A673 (cell line): ENCODE results near the gene SFSWAP.

Experiments used
- EZH2 ChIP-seq: fragments of 200-600 bp; sonication (generic); IDR thresholded peaks from 2 replicates; pipeline ENCODE4 v1.6.1; 2017; ENCODE audit warnings: borderline replicate concordance, low read depth, mild to moderate bottlenecking, mixed read lengths, antibody characterized with exemption, low read length; ENCODE audit not compliant: poor library complexity, severe bottlenecking
- TF ChIP-seq, protein P1 (sequence below): fragments of 300-800, 200-600 bp; sonication (generic); conservative IDR thresholded peaks from 2 replicates; pipeline ENCODE4 v1.5.1; 2017; ENCODE audit warnings: low read depth, mild to moderate bottlenecking, antibody characterized with exemption, low read length, moderate library complexity, mixed read lengths

DNA sequence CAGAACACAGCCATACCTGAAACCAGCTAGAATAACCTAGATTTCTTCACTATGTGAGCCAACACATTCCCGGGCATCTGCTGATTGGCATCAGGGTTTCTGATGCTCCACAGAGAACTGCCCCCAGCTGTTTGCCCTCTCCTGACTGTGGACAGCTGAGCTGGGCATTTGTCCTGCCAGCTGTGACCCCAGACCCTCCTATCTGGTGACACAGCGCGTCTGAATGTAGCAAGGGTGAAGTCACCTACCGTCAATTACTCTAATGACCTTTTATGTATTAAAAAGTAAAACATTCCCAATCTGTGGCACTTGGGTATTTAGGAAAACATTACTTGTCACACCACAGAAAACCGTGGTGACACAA lies 29.7 kb upstream of the SFSWAP start:
- TF ChIP-seq, protein P1, sequence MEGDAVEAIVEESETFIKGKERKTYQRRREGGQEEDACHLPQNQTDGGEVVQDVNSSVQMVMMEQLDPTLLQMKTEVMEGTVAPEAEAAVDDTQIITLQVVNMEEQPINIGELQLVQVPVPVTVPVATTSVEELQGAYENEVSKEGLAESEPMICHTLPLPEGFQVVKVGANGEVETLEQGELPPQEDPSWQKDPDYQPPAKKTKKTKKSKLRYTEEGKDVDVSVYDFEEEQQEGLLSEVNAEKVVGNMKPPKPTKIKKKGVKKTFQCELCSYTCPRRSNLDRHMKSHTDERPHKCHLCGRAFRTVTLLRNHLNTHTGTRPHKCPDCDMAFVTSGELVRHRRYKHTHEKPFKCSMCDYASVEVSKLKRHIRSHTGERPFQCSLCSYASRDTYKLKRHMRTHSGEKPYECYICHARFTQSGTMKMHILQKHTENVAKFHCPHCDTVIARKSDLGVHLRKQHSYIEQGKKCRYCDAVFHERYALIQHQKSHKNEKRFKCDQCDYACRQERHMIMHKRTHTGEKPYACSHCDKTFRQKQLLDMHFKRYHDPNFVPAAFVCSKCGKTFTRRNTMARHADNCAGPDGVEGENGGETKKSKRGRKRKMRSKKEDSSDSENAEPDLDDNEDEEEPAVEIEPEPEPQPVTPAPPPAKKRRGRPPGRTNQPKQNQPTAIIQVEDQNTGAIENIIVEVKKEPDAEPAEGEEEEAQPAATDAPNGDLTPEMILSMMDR, result no peak
- no peak for TF ChIP-seq EZH2
